H4 (cell line): ENCODE measurements around the gene TACC2. TPM values are rescaled to one million over a fixed set of nuclear protein-coding genes. Genes with fewer than 3 reads are reported as not detected.

ENCODE experiments used
- DNase-seq: peaks from one replicate; pipeline ENCODE4 v3.0.0-alpha.2; 2015; ENCODE audit warnings: low spot score
- total RNA-seq: library from RNA; depleted of rRNA; stranded (reverse); fragments of >200 nt; shearing (Covaris generic); gene quantifications from 2 replicates; pipeline ENCODE4 v1.2.3, GENCODE V29; 2014

Gene TACC2
- total RNA-seq, 1 experiment from 2014 or later: 1.8 TPM

GRCh38 chr10:122271076-122271475 is 282.1 kb downstream of the TACC2 start, which contains the start of gene BTBD16:
TSS of gene BTBD16 (plus strand) at chr10:122271296. CDS start at chr10:122275082, 3,786 bp downstream.
- no peak for DNase-seq

GRCh38 chr10:122273966-122274545 is 285.1 kb downstream of the TACC2 start:
- no peak for DNase-seq

GRCh38 chr10:122276611-122277208 is 287.7 kb downstream of the TACC2 start:
- no peak for DNase-seq

DNA sequence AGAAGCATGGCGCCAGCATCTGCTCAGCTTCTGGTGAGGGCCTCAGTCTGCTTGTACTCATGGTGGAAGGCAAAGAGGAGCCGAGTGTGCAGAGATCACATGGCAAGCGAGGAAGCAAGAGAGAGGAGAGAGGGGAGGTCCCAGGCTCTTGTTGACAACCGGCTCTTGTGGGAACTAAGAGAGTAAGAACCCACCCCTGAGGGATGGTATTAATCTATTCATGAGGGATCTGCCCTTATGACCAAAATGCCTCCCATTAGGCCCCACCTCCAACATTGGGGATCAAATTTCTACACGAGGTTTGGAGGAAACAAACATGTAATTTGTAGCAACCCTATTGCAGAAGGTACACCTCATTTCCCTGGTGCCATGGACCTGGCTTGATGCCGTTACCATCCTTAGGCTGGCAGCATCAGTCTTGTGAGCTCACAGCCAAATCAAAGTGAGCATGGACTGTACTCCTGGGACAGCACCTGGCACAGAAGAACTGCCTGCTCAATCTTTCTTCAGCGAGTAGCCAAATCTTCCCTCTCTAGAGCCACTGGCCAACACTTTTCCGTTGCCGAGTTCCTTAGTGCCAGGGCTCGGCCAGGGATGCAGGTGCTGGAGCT is 288.7 kb downstream of the TACC2 start:
- DNase-seq: no peak

GRCh38 chr10:122279725-122280141 is 290.8 kb downstream of the TACC2 start:
- peak; percentile 57 for DNase-seq

GRCh38 chr10:122280156-122280555 is 291.2 kb downstream of the TACC2 start:
- DNase-seq: no peak

GRCh38 chr10:122281018-122281626 is 292.2 kb downstream of the TACC2 start:
- no peak for DNase-seq

GRCh38 chr10:122281751-122282150 is 292.8 kb downstream of the TACC2 start:
- DNase-seq: no peak

- DNase-seq: peak; percentile 16
Observed at GRCh38 chr10:122282253-122282671, 293.3 kb downstream of the TACC2 start.

DNA sequence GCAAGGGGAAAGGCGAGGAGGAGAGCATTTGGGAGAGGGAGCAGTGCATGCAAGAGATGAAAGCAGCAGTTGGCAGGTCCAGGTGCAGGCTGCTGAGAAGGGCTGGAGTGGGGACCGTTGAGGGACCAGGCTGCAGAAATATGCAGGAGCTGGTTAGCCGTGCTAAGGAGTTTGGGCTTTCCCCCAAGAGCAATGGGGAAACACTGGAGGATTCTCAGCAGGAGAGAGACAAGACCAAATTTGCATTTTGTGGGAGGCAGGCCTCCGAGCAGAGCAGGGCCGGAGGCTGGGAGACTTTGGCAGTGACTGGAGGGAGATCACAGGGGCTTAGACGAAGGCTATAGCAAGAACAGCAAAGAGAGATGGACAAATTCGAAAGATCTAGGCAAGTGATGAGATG is 293.9 kb downstream of the TACC2 start:
- no peak for DNase-seq

GRCh38 chr10:122285506-122286444 is 296.8 kb downstream of the TACC2 start:
- no peak for DNase-seq

- peak; percentile 62 for DNase-seq
Observed at GRCh38 chr10:122286867-122287266, 297.9 kb downstream of the TACC2 start.

DNA sequence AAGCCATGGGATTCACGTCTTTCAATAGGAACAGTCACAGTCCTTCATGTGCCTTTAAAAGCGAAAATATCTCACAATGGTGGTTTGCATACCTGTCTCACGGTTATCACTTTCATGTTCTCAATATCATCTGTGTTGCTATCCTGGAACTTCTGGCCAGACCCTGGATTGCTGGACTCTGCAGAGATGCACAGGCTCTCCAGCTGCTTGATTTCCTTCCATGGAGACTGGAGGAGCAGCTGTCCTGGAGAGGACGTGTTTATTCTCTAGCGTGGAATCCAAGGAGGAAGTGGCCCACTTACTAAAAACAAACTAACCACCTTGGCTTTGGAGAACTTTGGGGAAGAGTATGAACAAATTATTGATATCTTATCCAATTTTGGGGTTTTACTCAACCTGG is 298.6 kb downstream of the TACC2 start:
- DNase-seq: no peak

DNA sequence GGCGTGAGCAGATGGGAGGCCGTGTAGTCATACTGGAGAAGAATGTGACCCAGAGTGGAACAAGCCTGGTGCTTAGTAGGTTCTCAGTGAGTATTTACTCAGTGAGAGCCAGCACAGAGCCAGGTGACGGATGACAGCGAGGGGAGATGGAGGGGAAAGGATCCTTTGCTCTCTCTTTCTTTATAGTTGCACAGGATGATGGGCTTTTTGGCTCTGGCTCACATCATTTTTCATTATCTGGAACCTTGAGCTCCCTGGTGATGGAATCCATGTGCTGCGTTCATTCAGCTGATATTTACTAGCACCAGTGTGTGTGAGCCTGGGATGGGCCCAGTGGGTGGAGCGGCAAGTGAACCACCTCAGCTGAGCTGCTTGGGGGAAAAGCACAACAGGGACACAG is 299.3 kb downstream of the TACC2 start:
- no peak for DNase-seq

- no peak for DNase-seq
Observed at GRCh38 chr10:122288917-122289316, 300.0 kb downstream of the TACC2 start.

DNA sequence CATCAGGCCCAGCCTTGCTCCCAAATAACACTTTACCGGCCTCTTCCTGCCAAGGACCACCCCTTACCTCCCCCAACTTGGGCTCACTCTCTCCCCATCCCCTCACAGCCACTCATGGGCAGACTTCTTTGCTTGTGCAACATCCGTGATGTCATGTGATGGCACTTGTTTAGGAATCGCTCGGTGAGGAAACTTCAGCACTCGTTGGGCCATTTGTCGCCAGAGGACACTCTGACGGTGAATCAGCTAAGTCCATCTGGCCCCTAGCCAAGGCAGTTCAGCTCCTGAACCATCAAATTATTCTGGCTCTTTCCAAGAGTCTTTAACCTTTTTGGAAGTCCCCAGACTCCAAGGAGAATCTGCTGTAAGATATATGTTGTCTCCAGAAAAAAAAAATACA is 301.4 kb downstream of the TACC2 start:
- no peak for DNase-seq

DNA sequence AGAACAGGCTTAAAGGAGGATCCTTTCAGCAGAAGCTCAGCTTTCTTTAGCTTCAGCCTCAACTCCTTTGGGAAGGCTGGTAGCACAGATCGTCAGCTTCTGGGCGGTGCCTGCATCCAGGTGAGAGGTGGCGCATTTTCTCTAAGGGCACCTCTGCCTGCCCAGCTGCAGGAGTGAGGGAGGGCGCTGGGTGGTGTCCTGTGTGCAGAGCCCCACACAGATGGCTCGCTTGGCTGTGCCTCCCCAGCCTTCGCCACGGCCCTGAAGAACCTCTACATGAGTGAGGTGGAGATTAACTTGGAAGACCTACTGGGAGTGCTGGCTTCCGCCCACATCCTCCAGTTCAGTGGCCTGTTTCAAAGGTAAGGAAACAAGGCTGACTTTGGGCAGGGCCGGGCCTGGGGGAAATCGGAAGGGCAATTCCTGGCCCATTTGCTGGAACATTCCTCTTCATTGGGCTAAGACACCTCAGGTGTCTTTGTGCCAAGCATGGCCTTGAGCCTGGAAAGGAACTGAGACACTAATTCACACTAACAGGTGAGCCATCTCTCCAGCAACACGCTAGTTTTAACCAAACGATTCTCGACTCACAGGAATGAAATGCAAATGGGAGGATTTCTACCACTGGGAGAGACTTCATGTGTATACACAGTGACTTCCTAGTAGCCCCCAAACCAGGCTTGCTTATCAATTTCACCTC is 302.0 kb downstream of the TACC2 start:
- no peak for DNase-seq

DNA sequence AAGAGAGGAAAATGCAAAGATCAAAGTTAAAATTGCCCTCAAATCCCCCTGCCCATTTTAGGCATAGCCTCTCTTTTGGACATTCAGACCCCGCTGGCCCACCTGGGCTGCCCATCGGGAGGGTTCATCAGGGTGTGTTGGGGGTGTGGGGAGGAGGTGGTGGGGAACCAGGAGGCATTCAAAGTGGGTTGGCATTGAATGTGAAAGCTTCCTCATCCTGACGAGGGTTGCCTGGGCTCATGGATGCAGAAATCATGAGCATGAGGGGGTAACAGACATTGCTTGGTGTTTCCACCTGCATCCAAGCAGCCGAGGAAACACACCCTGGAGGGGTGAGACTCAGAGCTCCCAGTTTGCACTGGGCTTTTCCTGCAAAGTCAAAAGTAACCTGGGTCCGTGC is 302.8 kb downstream of the TACC2 start:
- DNase-seq: no peak

DNA sequence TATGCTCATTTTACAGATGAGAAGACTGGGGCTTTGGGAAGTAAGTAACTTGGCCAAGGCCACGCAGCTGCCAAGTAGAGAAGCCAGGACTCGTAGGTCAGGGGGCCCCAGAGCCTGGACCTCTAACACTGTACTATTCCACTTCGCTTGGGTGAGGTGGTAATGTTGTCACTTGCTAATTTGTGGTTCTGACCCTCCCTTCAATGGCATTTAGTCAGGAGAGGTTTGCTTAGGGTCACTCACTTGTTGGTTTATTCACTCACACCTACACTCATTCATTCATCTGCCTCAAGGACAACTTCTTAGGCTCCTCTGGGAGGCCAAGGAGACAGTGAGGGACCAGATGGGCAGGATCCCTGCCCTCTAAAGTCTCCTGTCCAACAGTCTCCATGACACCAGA is 303.4 kb downstream of the TACC2 start:
- DNase-seq: no peak

DNA sequence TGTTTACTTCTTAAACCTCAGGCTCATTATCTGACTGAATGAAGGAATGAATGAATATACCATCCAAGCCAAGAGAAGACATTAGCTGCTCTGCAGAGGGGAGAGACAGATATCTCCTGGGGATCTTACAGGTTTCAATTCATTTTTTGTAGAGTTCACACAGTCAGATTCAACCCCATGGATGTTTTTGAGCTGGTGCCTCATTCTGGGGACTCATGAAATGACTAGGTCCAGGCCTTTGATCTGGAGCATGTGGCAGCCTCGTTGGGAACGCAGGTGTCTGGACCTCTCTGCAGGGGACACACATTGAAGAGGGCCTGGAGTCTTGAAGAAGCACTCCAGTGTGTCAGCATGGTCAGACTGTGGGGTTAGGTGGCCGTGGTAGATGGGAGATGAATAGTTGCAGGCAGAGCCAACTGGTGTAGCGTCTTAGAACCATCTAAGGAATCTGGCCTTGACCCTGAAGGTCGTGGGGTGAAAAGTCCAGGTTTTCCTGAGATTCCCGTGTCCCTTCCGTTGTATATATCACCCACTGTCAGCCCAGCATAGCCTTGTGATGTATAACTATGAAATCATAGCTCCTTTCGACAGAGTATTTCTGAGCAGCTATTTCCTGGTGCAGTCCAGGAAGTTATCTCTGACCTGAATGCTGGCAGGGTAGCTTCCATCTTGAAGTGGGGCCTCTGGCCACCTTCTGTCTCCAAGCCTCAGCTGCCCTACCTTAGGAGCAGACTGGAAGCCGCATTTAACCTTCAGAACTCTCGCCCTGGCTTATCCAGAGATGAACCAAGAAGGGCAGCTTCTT is 304.4 kb downstream of the TACC2 start:
- DNase-seq: no peak
